ENCODE measurements around the gene CCDC6.
A peak's percentile ranks its signal among the peaks of the same experiment; 100 is the strongest.
"Not testable (repeated sequence)": the region's sequence is repeated elsewhere in the genome, so short reads cannot be mapped to it uniquely, and the experiment has no call there.

Gene CCDC6

DNA sequence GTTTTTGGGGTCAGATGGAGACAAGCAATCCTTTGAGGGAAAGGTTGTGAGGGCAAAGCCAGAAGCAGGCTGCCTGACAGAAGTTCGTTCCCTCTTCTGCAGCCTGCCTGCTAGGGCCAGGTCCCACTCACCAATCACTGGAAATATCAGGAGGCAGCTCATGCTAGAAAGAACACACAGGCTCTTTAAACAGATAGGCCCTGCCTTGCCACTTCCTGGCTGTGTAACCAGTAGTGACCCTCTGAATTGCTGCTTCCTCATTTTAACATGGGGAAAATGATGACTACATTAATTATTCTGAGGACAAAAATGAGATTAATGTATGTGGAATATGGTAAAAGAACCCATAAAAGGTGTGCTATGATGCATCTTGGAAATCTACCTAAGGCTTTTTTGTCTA lies 102.6 kb downstream of the CCDC6 start:
- DNase-seq, result no peak
- Mint-ChIP-seq H3K36me3 (ENCODE audit: low read depth) (peaks cover 71% of the 10 kb centered on the region), H3K9me3 (no peaks in the 10 kb centered on the region), H3K27ac (no peak overlapping the region), H3K4me1 (no peaks in the 10 kb centered on the region), H3K27me3 (ENCODE audit: low read depth, poor library complexity) (no peaks in the 10 kb centered on the region), H3K4me3 (no peak overlapping the region)
- TF ChIP-seq, protein P1, sequence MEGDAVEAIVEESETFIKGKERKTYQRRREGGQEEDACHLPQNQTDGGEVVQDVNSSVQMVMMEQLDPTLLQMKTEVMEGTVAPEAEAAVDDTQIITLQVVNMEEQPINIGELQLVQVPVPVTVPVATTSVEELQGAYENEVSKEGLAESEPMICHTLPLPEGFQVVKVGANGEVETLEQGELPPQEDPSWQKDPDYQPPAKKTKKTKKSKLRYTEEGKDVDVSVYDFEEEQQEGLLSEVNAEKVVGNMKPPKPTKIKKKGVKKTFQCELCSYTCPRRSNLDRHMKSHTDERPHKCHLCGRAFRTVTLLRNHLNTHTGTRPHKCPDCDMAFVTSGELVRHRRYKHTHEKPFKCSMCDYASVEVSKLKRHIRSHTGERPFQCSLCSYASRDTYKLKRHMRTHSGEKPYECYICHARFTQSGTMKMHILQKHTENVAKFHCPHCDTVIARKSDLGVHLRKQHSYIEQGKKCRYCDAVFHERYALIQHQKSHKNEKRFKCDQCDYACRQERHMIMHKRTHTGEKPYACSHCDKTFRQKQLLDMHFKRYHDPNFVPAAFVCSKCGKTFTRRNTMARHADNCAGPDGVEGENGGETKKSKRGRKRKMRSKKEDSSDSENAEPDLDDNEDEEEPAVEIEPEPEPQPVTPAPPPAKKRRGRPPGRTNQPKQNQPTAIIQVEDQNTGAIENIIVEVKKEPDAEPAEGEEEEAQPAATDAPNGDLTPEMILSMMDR (IDR thresholded peaks at IDR 0.05), result no peak

DNA sequence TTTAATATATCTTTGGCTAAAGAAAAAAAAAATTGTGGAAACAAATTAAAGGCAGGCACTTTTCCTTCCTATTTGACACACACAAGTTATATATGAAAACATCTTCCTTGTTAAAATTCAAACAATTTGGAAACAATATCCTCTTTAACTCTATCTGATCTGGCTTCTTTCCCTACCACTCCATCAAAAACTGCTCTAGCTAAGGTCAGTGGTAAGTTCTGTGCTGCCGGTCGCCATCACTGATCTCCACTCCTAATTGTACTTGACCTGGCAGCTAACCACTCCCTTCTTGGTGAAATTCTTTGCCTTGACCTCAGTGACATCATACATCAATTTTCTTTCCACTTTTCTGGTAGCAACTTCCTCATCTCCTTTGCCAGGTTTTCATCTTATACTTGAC lies 105.2 kb downstream of the CCDC6 start:
- no peak overlapping the region for H3K4me3 Mint-ChIP-seq
- no peaks in the 10 kb centered on the region for H3K27me3 Mint-ChIP-seq (ENCODE audit: low read depth, poor library complexity)
- peaks cover 80% of the 10 kb centered on the region for H3K36me3 Mint-ChIP-seq (ENCODE audit: low read depth)
- no peaks in the 10 kb centered on the region for H3K4me1 Mint-ChIP-seq
- no peak overlapping the region for H3K27ac Mint-ChIP-seq
- DNase-seq, result no peak
- peaks cover 3% of the 10 kb centered on the region for H3K9me3 Mint-ChIP-seq
- TF ChIP-seq, protein P1 (IDR thresholded peaks at IDR 0.05), result no peak

DNA sequence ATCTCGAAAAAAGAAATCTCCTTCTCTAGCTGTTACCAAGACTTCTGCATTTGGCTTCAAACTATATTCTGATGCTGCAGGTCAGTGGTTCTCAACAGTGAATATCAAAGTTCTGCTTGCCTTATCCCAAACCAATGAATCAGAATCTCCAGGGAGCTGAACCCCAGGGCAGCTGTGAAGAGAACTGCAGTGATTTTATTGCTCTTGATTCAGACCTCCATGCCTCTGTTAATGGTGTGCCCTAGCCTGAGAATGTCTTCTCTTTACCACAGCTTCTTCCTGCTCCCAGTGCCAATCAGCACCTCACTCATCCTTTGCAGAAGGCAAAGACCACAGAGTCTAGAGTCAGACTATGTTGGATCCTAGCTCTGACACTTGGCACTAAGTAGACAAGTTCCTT lies 106.9 kb downstream of the CCDC6 start:
- Mint-ChIP-seq H3K4me3 (no peak overlapping the region), H3K27ac (peak overlapping the region; percentile 90), H3K36me3 (ENCODE audit: low read depth) (peaks cover 85% of the 10 kb centered on the region), H3K9me3 (peaks cover 3% of the 10 kb centered on the region), H3K27me3 (ENCODE audit: low read depth, poor library complexity) (no peaks in the 10 kb centered on the region), H3K4me1 (peaks cover 5% of the 10 kb centered on the region)
- TF ChIP-seq, protein P1 (IDR thresholded peaks at IDR 0.05), result no peak
- DNase-seq, result no peak

DNA sequence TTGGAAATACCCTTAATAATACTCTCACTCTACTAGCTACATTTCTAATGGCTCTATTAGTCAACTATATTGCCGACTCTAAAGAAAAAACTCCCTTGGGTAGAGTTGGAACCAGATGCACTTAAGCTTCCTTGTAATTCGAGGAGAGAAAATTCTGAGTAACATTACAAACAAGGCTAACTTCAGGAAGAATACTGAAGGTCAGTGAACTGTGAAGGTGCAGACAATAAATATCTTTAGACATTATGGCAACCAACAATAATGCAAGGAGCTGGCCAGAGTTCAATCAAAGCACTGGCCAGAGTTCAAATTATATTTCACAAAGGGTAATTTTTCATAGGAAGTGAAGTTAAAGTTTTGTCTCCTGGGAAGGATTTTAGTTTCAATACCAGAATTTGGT lies 112.4 kb downstream of the CCDC6 start:
- Mint-ChIP-seq H3K4me1 (peaks cover 32% of the 10 kb centered on the region), H3K9me3 (peaks cover 3% of the 10 kb centered on the region), H3K36me3 (ENCODE audit: low read depth) (peaks cover 78% of the 10 kb centered on the region), H3K27me3 (ENCODE audit: low read depth, poor library complexity) (no peaks in the 10 kb centered on the region), H3K27ac (peak overlapping the region; percentile 60), H3K4me3 (no peak overlapping the region)
- TF ChIP-seq, protein P1 (IDR thresholded peaks at IDR 0.05), result no peak
- DNase-seq, result no peak

DNA sequence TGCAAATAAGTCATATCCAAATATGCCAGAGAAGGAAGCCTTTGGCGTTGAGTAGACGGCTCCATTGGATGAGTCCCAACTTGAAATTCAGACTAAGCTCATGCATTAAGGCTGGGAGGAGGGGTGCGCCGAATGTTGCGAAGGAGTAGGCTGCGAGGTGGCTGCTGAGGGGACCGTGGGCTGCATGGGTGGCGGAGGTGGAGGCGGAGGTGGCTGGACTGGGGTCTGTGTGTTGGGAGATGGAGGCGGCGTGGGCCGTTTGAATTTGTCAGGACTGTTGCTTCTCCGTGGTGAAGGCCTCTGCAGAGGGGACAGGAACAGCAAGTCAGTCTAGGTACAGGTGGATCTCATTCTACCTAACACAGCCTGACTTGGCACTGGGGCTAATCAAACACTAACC lies 113.5 kb downstream of the CCDC6 start:
- H3K27me3 Mint-ChIP-seq (ENCODE audit: low read depth, poor library complexity), result no peaks in the 10 kb centered on the region
- no peak for DNase-seq
- peaks cover 3% of the 10 kb centered on the region for H3K9me3 Mint-ChIP-seq
- TF ChIP-seq, protein P1 (IDR thresholded peaks at IDR 0.05), result no peak
- peak overlapping the region; percentile 97 for H3K27ac Mint-ChIP-seq
- no peak overlapping the region for H3K4me3 Mint-ChIP-seq
- H3K36me3 Mint-ChIP-seq (ENCODE audit: low read depth), result peaks cover 67% of the 10 kb centered on the region
- H3K4me1 Mint-ChIP-seq, result peaks cover 32% of the 10 kb centered on the region

DNA sequence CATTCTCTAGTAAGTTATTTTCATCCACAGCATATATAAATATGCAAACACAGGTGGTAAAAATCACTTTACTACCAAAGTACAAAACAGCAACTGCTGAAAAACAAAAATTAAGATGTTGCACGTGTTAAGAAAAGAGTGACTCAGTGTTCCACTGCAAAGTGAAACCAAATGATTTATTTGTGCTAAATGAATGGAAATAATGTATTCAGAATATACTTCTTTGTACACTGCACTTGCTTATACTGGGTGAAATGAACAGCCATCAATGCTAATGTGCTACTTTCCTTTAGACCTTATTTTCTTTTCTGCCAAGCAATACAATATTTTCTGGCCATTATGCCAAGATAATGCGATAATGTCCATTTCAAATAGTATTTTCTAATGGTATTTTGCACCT lies 114.8 kb downstream of the CCDC6 start:
- TF ChIP-seq, protein P1 (IDR thresholded peaks at IDR 0.05), result no peak
- Mint-ChIP-seq H3K9me3 (peaks cover 3% of the 10 kb centered on the region), H3K4me3 (no peak overlapping the region), H3K4me1 (peaks cover 32% of the 10 kb centered on the region), H3K27me3 (ENCODE audit: low read depth, poor library complexity) (no peaks in the 10 kb centered on the region), H3K36me3 (ENCODE audit: low read depth) (peaks cover 55% of the 10 kb centered on the region), H3K27ac (no peak overlapping the region)
- no peak for DNase-seq

DNA sequence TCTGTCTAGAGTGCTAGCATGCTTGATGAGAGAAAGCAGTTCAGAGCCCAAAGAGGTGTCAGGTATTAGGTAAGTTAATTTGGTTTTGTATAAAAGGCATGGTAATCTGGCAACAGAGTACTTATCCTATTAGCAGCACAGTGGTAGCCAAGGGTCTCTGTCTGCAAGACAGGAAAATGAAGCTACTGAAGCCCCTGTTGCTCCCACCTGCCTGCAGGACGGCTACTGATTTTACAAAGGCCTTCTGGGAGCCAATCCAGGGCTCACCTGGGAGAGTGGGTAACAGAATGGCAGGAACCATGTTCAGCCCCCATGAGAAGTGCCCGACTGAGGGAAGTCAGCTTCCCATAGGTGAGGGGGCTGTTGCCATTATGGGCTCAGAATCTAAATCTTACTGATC lies 116.3 kb downstream of the CCDC6 start:
- Mint-ChIP-seq H3K36me3 (ENCODE audit: low read depth) (peaks cover 40% of the 10 kb centered on the region), H3K4me1 (peaks cover 36% of the 10 kb centered on the region)
- H3K27ac Mint-ChIP-seq; H3K9me3 Mint-ChIP-seq; DNase-seq; H3K4me3 Mint-ChIP-seq; H3K27me3 Mint-ChIP-seq (ENCODE audit: low read depth, poor library complexity): not testable (repeated sequence)

DNA sequence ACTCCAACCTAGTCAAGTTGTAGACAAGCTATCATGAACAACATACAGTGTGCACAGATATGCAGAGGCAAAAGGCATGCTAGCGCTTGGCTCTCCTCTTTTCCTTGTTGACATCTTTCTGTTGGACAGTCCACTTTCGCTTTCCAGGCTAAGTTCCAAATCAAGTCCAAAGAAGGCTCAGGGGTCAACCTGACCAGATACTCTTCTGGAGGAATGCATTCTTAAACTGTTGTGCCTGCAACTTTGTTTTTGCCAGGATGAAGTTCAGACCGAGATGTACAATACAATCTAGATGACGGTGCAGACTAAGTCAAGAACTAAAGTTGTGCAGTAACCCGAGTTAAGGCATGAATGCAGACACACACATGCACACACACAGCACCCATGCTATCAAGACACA lies 117.4 kb downstream of the CCDC6 start:
- DNase-seq; H3K27me3 Mint-ChIP-seq (ENCODE audit: low read depth, poor library complexity); H3K4me3 Mint-ChIP-seq; H3K9me3 Mint-ChIP-seq; H3K27ac Mint-ChIP-seq: not testable (repeated sequence)
- Mint-ChIP-seq H3K36me3 (ENCODE audit: low read depth) (peaks cover 28% of the 10 kb centered on the region), H3K4me1 (peaks cover 26% of the 10 kb centered on the region)

DNA sequence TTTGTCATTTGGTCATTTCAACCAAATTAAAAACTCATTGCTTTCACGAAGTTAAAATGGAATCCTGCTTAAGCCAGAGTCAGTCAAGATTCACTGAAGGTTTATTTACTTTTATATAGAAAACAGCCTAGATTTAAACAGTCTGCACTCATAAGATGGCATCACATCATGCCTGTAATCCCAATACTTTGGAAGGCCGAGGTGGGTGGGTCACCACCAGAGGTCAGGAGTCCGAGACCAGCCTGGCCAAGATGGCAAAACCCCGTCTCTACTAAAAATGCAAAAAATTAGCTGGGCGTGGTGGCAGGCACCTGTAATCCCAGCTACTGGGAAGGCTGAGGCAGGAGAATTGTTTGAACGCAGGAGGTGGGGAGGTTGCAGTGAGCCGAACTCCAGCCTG lies 119.3 kb downstream of the CCDC6 start:
- H3K4me1 Mint-ChIP-seq; DNase-seq; H3K27ac Mint-ChIP-seq; H3K27me3 Mint-ChIP-seq (ENCODE audit: low read depth, poor library complexity); H3K9me3 Mint-ChIP-seq; H3K4me3 Mint-ChIP-seq: not testable (repeated sequence)
- H3K36me3 Mint-ChIP-seq (ENCODE audit: low read depth), result peaks cover 11% of the 10 kb centered on the region

All from nephron progenitor cell (in vitro differentiated cells).